H1 (cell line): Measurements from ENCODE around the gene SLC36A2. TPM values are rescaled to one million over a fixed set of nuclear protein-coding genes. Genes with fewer than 3 reads are reported as not detected.

Source experiments
- BCL11A ChIP-seq, 2 experiments: IDR thresholded peaks; one replicate each; pipeline ENCODE4 v1.6.1; 2011; ENCODE audit warnings: low read depth in 2 of 2, low read length in 2 of 2, mild to moderate bottlenecking in 2 of 2
- BRCA1 ChIP-seq: IDR thresholded peaks from 2 replicates; pipeline ENCODE4 v1.6.1; 2012; ENCODE audit warnings: low read depth, low read length, improper control_type of control experiment
- CREB1 ChIP-seq: IDR thresholded peaks from 2 replicates; pipeline ENCODE4 v1.6.1; 2012; ENCODE audit warnings: inconsistent platforms
- EGR1 ChIP-seq: IDR thresholded peaks from 2 replicates; pipeline ENCODE4 v1.6.1; 2011; ENCODE audit warnings: low read depth, low read length, borderline replicate concordance
- EP300 ChIP-seq, 2 experiments: IDR thresholded peaks; 1 replicate in 1 of 2; 2 replicates in 1 of 2; pipeline ENCODE4 v1.6.1; 2011 to 2012; ENCODE audit warnings: low read depth in 2 of 2, low read length in 2 of 2, mild to moderate bottlenecking in 2 of 2, borderline replicate concordance in 1 of 2, inconsistent platforms in 1 of 2, moderate library complexity in 1 of 2
- JUND ChIP-seq: IDR thresholded peaks from 2 replicates; pipeline ENCODE4 v1.6.1; 2011; ENCODE audit warnings: mild to moderate bottlenecking, improper control_type of control experiment, low read length
- SP1 ChIP-seq: IDR thresholded peaks from 2 replicates; pipeline ENCODE4 v1.6.1; 2011; ENCODE audit warnings: low read depth, low read length
- polyA plus RNA-seq, 7 experiments: library from polyadenylated mRNA; depleted of rRNA in 3 of 7; stranded (reverse) in 5 of 7; unstranded in 2 of 7; fragments of >200 nt in 5 of 7; fragments of 200-250 nt in 2 of 7; gene quantifications; 1 replicate in 5 of 7; 2 replicates in 1 of 7; 4 replicates in 1 of 7; pipeline versions ENCODE4 v1.2.1 to v1.2.3, GENCODE V29; 2011 to 2013; ENCODE audit warnings: missing spikeins in 2 of 7, mixed read lengths in 2 of 7
- total RNA-seq: library from RNA; stranded (reverse); fragmentation: NEBNext Ultra II Directional; extraction: Animal tissue kit (Norgen Biotek cat#: 25700); gene quantifications from 2 replicates; pipeline ENCODE4 v1.2.1, GENCODE V29; 2021
- TF ChIP-seq, protein P1 (sequence below), 3 experiments: IDR thresholded peaks; 1 replicate in 2 of 3; 2 replicates in 1 of 3; pipeline versions ENCODE4 v1.5.1 to v1.6.1; 2011; ENCODE audit warnings: low read length in 3 of 3, mild to moderate bottlenecking in 3 of 3, inconsistent platforms in 2 of 3, low read depth in 1 of 3, moderate library complexity in 1 of 3; ENCODE audit not compliant: insufficient read depth in 1 of 3; ENCODE audit errors: control extremely low read depth in 1 of 3

The SLC36A2 gene
- total and polyA plus RNA-seq, 2 of the 8 experiments (the other 6 are each of a cell fraction or from before 2014, with no cell fraction given): 0.30 TPM; not detected in 1

DNA sequence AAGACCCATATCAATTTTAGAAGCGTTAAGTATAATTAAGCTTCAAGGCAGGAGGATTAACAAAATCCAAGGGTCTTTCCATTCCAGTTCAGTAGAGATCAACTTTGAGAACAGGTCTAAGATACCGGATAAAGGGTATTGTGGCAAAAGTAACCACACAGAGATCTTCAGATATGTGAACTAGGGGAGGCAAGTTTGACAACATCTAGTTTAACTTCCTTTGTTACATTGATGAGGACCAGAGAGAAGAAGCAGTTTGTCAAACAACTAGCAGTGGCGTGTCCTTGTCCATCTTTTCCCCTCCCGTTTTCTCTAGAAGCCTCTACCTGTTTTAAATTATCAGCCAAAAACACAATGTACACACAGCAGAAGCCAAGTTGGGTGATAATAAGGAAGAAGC lies 8.6 kb downstream of the SLC36A2 start (continued):
- TF ChIP-seq EP300 (IDR thresholded peaks at IDR 0.05; ENCODE audit: borderline replicate concordance in 1 of 2, low read depth in 2 of 2, low read length in 2 of 2) (no peak), EGR1 (no peak), BRCA1 (no peak), CREB1 (no peak), JUND (no peak), BCL11A (IDR thresholded peaks at IDR 0.05; ENCODE audit: low read depth in 2 of 2, low read length in 2 of 2) (no peak), SP1 (no peak)
- TF ChIP-seq, protein P1, sequence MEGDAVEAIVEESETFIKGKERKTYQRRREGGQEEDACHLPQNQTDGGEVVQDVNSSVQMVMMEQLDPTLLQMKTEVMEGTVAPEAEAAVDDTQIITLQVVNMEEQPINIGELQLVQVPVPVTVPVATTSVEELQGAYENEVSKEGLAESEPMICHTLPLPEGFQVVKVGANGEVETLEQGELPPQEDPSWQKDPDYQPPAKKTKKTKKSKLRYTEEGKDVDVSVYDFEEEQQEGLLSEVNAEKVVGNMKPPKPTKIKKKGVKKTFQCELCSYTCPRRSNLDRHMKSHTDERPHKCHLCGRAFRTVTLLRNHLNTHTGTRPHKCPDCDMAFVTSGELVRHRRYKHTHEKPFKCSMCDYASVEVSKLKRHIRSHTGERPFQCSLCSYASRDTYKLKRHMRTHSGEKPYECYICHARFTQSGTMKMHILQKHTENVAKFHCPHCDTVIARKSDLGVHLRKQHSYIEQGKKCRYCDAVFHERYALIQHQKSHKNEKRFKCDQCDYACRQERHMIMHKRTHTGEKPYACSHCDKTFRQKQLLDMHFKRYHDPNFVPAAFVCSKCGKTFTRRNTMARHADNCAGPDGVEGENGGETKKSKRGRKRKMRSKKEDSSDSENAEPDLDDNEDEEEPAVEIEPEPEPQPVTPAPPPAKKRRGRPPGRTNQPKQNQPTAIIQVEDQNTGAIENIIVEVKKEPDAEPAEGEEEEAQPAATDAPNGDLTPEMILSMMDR (IDR thresholded peaks at IDR 0.05; ENCODE audit: control extremely low read depth in 1 of 3, insufficient read depth in 1 of 3, low read depth in 1 of 3, low read length in 3 of 3): no peak
